COLO668 (cell line): ENCODE measurements around the gene NRG3.
A peak's percentile ranks its signal among the peaks of the same experiment; 100 is the strongest.

Experiments used
- DNase-seq: peaks from one replicate; lab custom pipeline; 2025; ENCODE audit not compliant: unreplicated experiment; lab: John Stamatoyannopoulos, UW

The NRG3 gene

GRCh38 chr10:81882011-81882410 lies 7.0 kb downstream of the NRG3 start:
- no peak for DNase-seq

DNA sequence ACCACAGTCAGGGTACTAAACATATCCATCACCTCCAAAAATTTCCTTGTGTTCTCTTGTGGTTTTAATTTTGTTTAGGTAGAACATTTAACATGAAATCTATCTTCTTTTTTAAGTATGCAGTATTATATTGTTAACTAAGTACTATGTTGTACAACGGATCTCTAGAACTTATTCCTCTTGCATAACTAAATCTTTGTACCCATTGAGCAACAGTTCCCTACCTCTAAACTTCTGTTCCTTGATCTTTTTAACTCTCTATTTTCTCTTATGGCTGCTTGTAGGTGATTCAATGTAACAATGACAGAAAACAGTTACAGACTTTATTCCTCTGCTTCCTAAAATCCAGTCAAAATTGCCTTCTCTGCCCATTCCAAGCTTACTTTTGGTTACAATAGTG lies 9.9 kb downstream of the NRG3 start:
- DNase-seq = no peak

GRCh38 chr10:81885491-81885890 lies 10.5 kb downstream of the NRG3 start:
- no peak for DNase-seq

- no peak for DNase-seq
These were observed 11.9 kb downstream of the NRG3 start for GRCh38 chr10:81886939-81887338.

DNA sequence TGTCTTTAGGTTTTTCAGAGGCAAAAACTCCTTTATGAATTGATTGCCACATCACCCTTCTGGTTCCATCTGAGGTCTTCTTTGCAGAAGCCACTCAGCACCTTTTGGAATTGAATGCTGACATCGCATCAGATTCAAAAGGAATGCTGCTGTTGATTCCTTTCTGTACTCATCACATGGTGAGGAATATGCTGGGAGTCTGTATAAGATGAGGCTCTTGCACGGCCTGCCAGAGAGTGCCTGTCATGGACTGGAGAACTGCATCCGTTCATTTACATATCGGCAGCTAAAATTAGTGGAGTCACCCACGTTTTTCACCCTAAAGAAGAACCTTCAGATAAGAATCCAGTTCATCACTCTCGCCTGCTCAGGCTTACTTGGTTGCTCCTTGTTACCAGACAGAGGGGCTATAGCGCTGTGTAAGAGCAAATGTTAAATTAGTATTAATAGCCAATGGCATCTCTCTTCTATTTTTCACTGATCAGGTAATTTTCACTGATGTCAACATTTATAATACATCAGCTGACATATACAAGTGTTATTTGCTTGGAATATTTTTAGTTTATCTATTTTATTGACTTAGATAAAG lies 14.3 kb downstream of the NRG3 start:
- no peak for DNase-seq

GRCh38 chr10:81894616-81895015 lies 19.6 kb downstream of the NRG3 start:
- DNase-seq = no peak

DNA sequence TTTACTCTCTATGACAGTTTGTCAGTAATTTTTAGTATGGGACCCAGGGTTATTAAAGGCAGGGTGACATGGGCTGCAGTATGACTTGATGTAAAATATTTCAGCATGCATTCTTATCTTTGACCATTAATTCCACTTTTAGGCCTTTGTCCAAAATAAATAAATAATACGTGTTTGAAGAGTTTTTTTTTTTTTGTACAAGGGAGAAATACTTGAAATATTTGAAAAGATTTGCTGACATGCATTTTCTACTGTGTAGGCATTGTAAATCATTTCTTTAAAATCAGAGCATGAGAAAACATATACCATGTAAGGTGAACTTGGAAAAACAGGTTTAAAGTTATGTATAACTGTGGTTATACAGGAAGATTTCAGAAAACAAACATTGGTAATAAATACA lies 23.5 kb downstream of the NRG3 start:
- DNase-seq = no peak

DNA sequence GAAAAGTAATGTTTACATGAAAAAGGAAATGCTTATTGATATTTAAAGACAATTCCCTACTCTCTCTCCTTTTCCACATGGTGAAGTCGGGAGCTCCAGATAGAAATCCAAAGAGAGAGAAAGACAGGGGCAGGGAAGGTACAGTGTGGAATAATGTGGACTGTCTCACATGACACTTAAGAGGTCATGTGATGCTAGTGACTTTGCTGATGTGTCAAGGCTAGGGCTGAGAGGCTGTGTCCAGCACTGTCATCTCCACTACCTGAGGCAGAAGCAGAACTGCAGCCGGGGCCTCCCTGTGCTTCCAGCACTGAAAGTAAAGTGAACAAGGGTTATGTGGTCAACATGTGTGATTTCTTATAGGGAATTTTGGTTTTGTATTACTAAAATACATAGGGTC lies 26.0 kb downstream of the NRG3 start:
- no peak for DNase-seq

GRCh38 chr10:81903472-81903871 lies 28.5 kb downstream of the NRG3 start:
- DNase-seq = no peak

DNA sequence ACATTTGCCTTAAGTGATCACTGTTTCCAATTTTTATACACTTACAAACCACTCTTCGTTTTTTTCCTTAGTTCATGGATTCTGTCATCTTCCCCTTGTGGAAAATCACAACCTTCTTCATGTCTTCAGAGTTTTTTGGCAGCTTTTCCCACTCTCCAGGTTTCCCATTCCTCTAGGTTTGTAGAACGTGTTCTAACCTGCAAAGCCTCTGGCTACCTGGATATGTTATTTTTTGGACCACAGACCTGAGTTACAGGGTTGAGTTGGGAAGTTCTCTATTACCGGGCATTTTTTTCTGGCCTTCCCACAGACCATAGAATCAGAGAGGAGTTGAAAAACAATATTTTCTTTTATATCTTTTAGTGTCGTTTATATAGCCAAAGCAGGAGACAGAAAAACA lies 30.2 kb downstream of the NRG3 start:
- no peak for DNase-seq

DNA sequence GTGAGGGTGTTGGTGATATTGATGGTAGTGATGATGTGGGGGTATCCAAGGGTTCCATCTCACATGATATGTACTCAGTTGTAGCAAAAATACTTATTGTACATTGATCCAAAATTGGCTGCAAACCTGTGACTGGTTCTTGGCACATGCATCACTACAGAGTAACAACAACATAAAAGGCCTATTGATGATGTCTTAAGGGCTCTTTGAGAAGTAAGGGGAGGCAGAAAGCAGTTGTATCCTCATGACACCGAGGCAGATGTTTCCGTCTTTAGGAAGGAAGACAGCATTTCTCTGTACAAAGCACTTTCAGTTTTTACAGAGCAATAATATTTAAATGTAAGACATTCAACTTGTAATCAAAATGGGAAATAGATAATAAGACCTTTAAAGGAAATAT lies 34.5 kb downstream of the NRG3 start:
- no peak for DNase-seq

GRCh38 chr10:81911328-81911727 lies 36.3 kb downstream of the NRG3 start:
- DNase-seq = no peak

- DNase-seq = no peak
These were observed 39.9 kb downstream of the NRG3 start for GRCh38 chr10:81914736-81915503.

DNA sequence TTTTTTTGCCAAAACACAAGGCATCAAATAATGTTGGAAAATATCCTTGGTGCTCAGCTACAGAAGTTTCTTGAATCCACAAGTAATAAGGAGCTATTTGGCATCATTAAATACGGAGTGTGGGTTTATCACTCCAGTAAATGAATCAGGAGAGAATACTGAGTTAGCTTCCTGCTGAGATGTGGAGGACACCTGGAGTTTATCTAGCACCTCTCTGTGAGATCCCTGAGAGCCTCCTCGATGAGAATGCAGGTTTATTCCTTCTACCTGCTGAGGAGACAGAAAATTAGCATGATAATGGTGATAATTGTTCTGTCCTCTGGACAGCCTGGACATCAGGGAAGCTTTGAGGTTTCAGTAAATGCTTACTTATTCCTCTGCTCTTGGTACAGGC lies 40.5 kb downstream of the NRG3 start:
- DNase-seq = no peak

GRCh38 chr10:81917666-81918065 lies 42.7 kb downstream of the NRG3 start:
- DNase-seq = no peak

- no peak for DNase-seq
These were observed 43.8 kb downstream of the NRG3 start for GRCh38 chr10:81918766-81919165.

DNA sequence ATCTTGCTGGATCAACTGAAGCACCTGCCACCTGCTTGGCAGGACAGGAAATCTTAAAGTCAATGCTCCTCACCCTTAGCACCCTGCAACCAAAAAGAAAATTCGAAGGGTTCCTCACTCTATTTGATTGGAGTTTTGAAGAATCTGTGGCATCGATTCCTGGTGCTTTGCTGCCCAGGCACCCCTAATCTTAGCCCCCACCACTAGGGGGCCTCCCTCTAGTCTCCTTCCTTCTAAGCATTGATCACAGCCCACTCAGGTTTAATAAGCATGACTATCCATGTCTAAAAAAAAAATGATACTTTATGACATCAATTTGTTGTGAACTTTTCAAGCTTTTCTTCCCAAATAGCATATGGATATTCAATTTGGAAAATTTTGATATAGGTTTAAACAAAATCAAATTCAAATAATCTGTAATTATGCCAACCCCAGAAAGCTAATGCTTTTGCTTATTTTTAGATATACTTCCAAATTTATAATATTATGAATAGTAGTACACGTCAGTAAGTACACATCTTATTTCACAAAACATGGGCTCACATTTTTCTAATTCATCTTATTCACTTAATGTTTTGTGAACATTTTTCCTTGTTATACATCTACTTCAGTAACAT lies 45.3 kb downstream of the NRG3 start:
- DNase-seq = peak; percentile 3

DNA sequence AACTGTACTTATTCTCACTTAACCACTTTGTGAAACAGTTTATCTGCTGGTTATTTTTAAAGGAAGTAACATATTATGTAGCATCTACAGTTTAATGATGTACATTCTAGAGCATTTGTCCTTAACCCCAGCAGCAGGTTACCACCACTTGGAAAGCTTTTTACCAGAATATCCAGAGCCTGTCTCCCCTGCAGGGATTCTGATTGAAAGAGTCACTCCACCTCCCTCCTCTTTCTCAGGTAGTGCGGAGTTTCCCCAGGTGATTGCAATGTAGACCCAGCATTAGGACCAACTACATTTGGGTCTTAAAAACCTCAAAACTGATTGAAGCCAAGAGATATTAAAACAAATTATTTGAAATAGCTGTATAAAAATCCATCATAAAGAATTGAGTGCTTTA lies 53.1 kb downstream of the NRG3 start:
- DNase-seq = no peak

DNA sequence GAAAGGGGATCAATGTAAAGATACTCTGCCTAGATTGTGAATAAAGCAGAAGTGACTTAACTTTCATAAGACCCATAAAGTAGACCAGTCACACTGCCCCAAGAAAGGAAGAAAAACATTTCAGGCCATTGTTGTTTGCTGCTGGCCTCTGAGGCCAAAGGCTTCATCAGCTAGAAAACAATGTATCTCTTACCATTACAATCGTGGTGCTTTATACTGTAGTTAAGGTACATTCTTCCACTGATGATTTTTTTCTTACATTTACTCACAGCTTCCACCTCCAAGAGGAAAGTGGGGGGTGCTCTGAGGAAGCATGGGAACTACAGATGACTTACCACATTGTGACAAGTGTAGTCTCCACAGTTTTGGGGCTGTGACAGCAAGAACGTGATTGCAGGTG lies 68.6 kb downstream of the NRG3 start:
- DNase-seq = no peak

- DNase-seq = no peak
These were observed 69.6 kb downstream of the NRG3 start for GRCh38 chr10:81944609-81945008.

GRCh38 chr10:81949283-81949682 lies 74.3 kb downstream of the NRG3 start:
- no peak for DNase-seq

DNA sequence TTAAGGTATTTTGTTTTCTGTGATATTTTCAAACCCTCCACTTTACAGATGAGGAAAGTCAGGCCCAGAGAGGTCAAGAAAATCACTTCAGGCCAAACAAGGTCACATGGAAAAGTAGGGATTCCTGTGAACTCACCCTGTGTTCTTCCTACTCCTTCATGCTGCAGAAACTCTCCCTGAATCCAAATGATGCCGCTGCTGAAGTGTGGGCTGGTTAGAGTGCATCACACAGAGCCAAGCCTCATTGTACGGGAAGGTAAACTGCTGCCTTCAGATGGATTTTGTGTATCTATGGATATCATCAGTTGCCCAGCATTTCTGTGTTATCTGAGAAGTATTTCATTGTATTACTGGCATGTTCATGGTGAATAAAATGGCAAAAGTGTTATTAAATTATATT lies 75.4 kb downstream of the NRG3 start:
- DNase-seq = no peak

DNA sequence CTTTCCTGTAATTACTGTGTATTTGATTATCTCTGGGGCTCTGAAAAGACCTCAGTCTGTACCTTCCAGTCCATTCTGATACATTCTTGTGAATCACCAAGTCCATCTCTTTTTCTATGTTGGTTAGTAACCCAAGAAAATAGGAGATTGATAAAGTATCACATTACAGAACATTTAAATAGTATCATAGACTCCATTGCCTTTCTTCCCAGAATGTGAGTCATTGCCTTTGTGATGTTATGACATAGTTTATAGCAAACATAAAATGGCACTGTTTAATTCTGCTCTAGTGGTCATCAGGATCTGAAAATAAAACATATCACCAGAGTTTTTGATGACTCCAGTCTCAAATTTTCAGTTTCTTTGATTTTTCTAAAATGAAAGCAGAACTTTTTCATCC lies 78.4 kb downstream of the NRG3 start:
- no peak for DNase-seq
